GM18511 (cell line): Measurements from ENCODE around the gene ATP2B1.
"Not testable (repeated sequence)": the region's sequence is repeated elsewhere in the genome, so short reads cannot be mapped to it uniquely, and the experiment has no call there.

Source experiments
- ATAC-seq: cut with Tn5 transposase; IDR thresholded peaks from one replicate; pipeline ENCODE4 v1.9.1; 2021; ENCODE audit warnings: mild to moderate bottlenecking, moderate library complexity; ENCODE audit not compliant: unreplicated experiment

The ATP2B1 gene

GRCh38 chr12:89708565-89709156 lies at the start of gene ATP2B1:
Gene ATP2B1 (minus strand): TSS chr12:89708838. CDS start chr12:89655886, 52,952 bp downstream.
- peak; percentile 63 for ATAC-seq

- not testable (repeated sequence) for ATAC-seq
These were observed 49.3 kb upstream of the ATP2B1 start for GRCh38 chr12:89757987-89758386.

GRCh38 chr12:89756585-89757398 lies 48.2 kb upstream of the ATP2B1 start:
- ATAC-seq, result peak; percentile 94

- peak; percentile 17 for ATAC-seq
These were observed 47.6 kb upstream of the ATP2B1 start for GRCh38 chr12:89756194-89756584.

GRCh38 chr12:89753997-89754396 lies 45.4 kb upstream of the ATP2B1 start:
- ATAC-seq, result no peak

- no peak for ATAC-seq
These were observed 43.7 kb upstream of the ATP2B1 start for GRCh38 chr12:89752341-89752740.

GRCh38 chr12:89750389-89751351 lies 42.0 kb upstream of the ATP2B1 start:
- ATAC-seq, result no peak

- ATAC-seq, result no peak
These were observed 40.2 kb upstream of the ATP2B1 start for GRCh38 chr12:89748791-89749190.

- no peak for ATAC-seq
These were observed 36.6 kb upstream of the ATP2B1 start for GRCh38 chr12:89745286-89745685.

- no peak for ATAC-seq
These were observed 33.8 kb upstream of the ATP2B1 start for GRCh38 chr12:89742337-89743022.

- no peak for ATAC-seq
These were observed 32.3 kb upstream of the ATP2B1 start for GRCh38 chr12:89740943-89741342.

GRCh38 chr12:89736995-89737394 lies 28.4 kb upstream of the ATP2B1 start:
- ATAC-seq, result no peak

- ATAC-seq, result no peak
These were observed 25.1 kb upstream of the ATP2B1 start for GRCh38 chr12:89733579-89734201.

GRCh38 chr12:89732522-89732921 lies 23.9 kb upstream of the ATP2B1 start:
- ATAC-seq, result no peak

- no peak for ATAC-seq
These were observed 23.0 kb upstream of the ATP2B1 start for GRCh38 chr12:89731614-89732013.

GRCh38 chr12:89731089-89731488 lies 22.5 kb upstream of the ATP2B1 start:
- ATAC-seq, result no peak

GRCh38 chr12:89729946-89730459 lies 21.4 kb upstream of the ATP2B1 start:
- no peak for ATAC-seq

- no peak for ATAC-seq
These were observed 14.6 kb upstream of the ATP2B1 start for GRCh38 chr12:89723276-89723675.

- peak; percentile 98 for ATAC-seq
These were observed 12.8 kb upstream of the ATP2B1 start for GRCh38 chr12:89721291-89721987.
